Measurements from ENCODE around the gene CPSF4.

DNA sequence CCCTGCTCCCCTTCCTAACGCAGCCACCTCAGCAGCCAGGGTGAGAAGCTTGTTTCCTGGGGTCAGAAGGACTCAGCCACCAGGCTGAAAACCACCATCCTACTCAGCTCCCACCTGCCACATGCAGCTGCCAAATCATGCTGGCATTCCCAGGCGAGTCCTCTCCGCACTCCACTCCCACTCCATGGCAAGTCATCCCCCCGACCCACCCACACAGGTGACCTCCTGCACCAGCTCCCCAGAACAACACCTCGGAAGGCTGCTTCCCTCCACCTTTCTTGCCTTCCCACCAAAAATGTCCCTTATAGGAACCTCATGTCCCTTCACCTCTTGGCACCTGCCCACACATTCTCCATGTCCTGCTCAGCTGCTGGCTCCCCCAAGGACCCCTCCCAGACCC, 35.0 kb upstream of the CPSF4 start:
- TF ChIP-seq GATA2 (IDR thresholded peaks at IDR 0.05; ENCODE audit: low read depth, low read length) (no peak), GATA3 (IDR thresholded peaks at IDR 0.05; ENCODE audit: low read depth, low read length) (no peak)
